H4 (cell line): ENCODE measurements around the gene ASMT. TPM values are rescaled to one million over a fixed set of nuclear protein-coding genes. Genes with fewer than 3 reads are reported as not detected.
A peak's percentile ranks its signal among the peaks of the same experiment; 100 is the strongest.
"Not testable (repeated sequence)": the region's sequence is repeated elsewhere in the genome, so short reads cannot be mapped to it uniquely, and the experiment has no call there.

ENCODE experiments used
- DNase-seq: peaks from one replicate; pipeline ENCODE4 v3.0.0-alpha.2; 2015; ENCODE audit warnings: low spot score
- total RNA-seq: library from RNA; depleted of rRNA; stranded (reverse); fragments of >200 nt; shearing (Covaris generic); gene quantifications from 2 replicates; pipeline ENCODE4 v1.2.3, GENCODE V29; 2014

ASMT gene
- total RNA-seq, 1 experiment from 2014 or later = not detected

- peak; percentile 80 for DNase-seq
Observed at GRCh38 chrX:1652011-1652811, 37.4 kb downstream of the ASMT start.

DNA sequence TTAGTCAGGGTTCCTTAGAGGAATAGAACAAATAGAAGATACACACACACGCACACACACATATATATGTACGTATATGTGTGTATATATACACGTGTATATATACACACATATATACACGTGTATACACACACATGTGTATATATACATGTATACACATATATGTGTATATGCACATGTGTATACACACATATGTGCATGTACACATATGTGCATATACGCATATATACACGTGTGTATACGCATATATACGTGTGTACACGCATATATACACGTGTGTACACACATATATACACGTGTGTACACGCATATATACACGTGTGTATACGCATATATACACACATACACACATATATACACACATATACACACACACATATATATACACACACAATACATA lies 41.5 kb downstream of the ASMT start:
- DNase-seq = no peak

- DNase-seq = peak; percentile 39
Observed at GRCh38 chrX:1657367-1658070, 42.7 kb downstream of the ASMT start.

DNA sequence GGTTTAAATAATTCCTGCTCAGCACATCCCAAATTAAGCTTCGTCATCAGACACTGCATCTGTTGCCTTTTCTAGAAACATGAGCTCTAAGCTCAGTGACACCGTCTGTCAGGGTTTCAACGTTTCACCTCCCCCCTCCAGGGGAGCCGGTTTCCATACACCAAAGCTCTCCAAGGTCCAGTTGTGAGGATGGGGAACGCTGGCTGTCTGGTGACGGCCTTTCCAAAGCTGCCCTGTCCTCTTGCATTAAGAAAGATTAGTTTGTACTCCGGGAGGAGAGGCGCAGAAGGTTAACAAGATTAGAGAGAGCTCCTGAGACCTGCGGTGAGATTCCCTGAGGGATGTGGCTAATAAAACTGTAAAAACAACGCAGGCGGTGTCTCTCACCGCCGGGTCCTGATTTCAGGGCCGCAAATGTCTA lies 43.2 kb downstream of the ASMT start:
- DNase-seq = no peak

DNA sequence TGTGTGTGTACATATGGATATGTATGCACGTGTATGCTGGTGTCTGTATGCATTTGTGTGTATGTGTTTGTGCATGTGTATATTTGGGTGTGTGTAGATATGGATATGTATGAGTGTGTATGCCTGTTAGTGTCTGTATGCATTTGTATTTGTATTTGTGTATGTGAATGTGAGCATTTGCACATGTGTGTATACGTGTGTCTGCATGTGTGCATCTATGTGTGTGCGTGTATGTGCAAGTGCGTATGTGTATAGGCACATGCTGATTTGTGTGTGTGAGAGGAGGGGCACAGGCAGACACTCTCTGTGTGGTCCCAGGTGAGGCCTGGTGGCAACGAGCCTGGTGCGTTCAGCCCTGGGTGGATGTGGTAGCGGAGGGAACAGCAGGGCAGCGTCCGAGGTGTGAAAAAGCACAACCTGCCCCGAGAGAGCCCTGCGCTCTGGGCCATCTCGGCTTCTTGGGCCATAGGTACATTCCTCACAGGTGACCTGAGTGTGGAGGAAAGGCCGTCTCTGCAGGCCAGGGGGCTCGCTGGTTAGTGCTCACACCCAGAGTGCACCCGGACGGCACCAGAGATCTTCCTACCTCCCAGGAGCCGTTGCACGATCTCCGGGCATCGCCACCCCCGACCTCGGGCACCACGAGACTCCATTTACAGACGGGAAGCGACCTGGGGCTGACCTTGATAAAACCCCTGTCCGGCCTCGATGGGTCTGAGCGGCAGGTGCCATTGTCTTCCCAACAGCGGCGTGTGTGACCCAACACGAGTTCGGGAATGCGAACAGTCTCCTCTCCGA lies 45.0 kb downstream of the ASMT start:
- no peak for DNase-seq

DNA sequence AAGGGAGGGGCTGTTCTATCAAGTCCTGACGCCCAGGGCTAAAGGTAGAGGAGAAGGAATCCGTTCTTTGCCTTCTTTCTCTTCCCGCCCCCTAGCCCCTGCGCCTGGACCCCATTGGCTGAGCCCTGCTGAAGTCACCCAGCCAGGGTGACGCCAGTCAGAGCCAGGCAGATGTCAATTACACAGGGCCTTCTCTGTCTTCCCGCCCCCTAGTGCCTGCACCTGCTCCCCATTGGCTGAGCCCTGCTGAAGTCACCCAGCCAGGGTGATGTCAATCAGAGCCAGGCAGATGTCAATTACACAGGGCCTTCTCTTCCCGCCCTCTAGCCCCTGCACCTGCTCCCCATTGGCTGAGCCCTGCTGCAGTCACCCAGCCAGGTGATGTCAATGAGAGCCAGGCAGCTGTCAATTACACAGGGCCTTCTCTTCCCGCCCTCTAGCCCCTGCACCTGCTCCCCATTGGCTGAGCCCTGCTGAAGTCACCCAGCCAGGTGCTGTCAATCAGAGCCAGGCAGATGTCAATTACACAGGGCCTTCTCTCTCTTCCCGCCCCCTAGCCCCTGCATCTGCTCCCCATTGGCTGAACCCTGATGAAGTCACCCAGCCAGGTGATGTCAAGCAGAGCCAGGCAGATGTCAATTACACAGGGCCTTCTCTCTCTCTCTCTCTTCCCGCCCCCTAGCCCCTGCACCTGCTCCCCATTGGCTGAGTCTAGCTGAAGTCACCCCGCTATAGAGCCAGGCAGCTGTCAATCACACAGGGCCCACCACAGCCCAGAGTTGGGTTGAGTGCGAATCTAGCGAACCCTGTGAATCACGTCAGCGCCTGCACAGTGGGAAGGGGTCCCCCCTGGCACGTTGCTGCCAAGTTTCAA lies 46.4 kb downstream of the ASMT start:
- no peak for DNase-seq

- no peak for DNase-seq
Observed at GRCh38 chrX:1661922-1662221, 47.0 kb downstream of the ASMT start.

DNA sequence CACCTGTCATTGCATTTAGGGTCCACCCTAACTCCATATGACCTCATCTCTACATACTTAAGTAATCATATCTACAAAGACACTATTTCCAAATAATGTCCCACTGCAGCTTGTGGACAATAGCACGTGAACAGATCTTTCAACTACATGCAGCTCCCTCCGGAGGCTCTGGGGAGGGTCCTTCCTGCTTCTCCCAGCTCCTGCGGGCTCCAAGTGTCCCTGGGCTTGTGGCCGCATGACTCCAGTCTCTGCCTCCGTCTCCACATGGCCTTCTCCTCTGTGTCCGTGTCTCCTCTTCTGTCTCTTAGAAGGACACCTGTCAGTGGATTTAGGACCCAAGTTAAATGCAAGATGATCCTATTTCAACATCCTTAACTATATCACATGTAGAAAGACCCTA lies 52.7 kb downstream of the ASMT start:
- DNase-seq = no peak

DNA sequence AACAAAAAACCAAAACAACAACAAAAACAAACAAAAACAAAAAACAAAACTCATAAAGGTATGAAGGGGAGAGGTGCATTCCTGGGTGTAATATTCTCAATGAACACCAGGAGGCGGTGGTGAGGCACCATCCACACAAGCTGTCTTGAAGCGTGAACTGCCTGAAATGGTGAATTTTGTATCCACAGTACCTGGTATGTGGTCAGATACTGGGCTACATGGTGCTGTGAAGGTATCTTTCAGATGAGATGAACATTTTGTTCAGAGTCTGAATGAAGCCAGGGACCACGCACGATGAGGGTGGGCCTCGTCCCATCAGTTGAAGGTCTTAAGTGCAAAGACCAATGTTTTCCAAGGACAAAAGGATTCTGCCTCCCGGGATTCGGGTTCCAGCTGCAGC lies 58.5 kb downstream of the ASMT start:
- peak; percentile 51 for DNase-seq

- DNase-seq = no peak
Observed at GRCh38 chrX:1676866-1677265, 62.0 kb downstream of the ASMT start.

- DNase-seq = peak; percentile 65
Observed at GRCh38 chrX:1679238-1679637, 64.4 kb downstream of the ASMT start.

DNA sequence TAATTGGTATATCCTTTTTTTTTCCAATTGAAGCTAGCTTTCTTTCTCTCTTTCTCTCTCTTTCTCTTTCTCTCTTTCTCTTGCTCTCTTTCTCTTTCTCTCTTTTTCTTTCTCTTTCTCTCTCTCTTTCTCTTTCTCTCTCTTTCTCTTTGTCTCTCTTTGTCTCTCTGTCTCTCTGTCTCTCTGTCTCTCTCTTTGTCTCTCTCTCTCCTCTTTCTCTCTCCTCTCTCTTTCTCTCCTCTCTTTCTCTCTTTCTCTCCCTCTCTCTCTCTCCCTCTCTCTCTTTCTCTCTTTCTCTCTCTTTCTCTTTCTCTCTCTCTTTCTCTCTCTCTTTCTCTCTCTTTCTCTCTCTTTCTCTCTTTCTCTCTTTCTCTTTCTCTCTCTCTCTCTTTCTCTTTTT lies 66.6 kb downstream of the ASMT start:
- DNase-seq = no peak

- DNase-seq = not testable (repeated sequence)
Observed at GRCh38 chrX:1681856-1682255, 67.0 kb downstream of the ASMT start.

DNA sequence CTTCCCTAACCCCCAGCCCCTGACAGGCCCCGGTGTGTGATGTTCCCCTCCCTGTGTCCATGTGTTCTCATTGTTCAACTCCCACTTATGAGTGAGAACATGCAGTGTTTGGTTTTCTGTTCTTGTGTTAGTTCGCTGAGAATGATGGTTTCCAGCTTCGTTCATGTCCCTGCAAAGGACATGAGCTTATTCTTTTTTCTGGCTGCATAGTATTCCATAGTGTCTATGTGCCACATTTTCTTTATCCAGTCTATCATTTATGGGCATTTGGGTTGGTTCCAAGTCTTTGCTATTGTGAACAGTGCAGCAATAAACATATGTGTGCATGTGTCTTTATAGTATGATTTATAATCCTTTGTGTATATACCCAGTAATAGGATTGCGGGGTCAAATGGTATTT lies 67.6 kb downstream of the ASMT start:
- not testable (repeated sequence) for DNase-seq

DNA sequence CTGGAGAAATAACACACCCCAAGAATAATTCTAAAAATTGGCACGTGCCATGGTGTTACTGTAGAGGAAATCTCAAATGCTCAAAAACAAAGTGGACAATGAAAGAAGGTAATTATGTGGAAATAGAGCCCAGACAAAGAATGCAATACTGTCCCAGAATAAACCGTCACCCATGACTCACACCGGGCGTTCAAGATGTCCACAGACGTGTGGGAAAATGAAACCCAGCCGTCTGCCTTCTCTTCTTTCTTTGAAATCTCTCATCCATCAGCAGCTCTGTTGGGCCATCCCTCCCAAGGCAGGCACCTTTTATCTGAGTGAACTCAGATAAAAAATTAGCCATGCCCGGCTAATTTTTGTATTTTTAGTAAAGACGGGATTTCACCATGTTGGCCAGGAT lies 70.0 kb downstream of the ASMT start:
- DNase-seq = not testable (repeated sequence)

- DNase-seq = not testable (repeated sequence)
Observed at GRCh38 chrX:1685444-1685880, 70.6 kb downstream of the ASMT start.

- DNase-seq = no peak
Observed at GRCh38 chrX:1686642-1687041, 71.8 kb downstream of the ASMT start.
